Measurements from ENCODE around the gene TMEM123. TPM values are rescaled to one million over a fixed set of nuclear protein-coding genes. Genes with fewer than 3 reads are reported as not detected.

Gene TMEM123
- total RNA-seq, 4 donors from 2014 or later = 161 to 212 (median 197) TPM

- no peak overlapping the region for H3K27ac ChIP-seq
- H3K27me3 ChIP-seq = no peaks in the 10 kb centered on the region
- H3K4me3 ChIP-seq = no peak overlapping the region
- H3K9me3 ChIP-seq = no peaks in the 10 kb centered on the region
- H3K4me1 ChIP-seq = no peaks in the 10 kb centered on the region
- H3K36me3 ChIP-seq = peaks cover 62% of the 10 kb centered on the region
- WGBS = 90% methylated on average over 1 of the region's 1 CpG
- no peak for TF ChIP-seq CTCF (IDR thresholded peaks at IDR 0.05)
- no peak for DNase-seq (ENCODE audit: low spot score in 2 of 2)
These were observed 87.6 kb downstream of the TMEM123 start for GRCh38 chr11:102364991-102365390.

- 89% methylated on average over 5 of the region's 5 CpGs for WGBS
These were observed 91.2 kb downstream of the TMEM123 start for GRCh38 chr11:102361086-102362031.

GRCh38 chr11:102360681-102361080 lies 91.9 kb downstream of the TMEM123 start:
- TF ChIP-seq CTCF (IDR thresholded peaks at IDR 0.05) (no peak), POLR2AphosphoS5 (IDR thresholded peaks at IDR 0.05) (no peak)
- Histone ChIP-seq H3K27me3 (no peaks in the 10 kb centered on the region), H3K4me1 (no peaks in the 10 kb centered on the region), H3K4me3 (no peak overlapping the region), H3K9me3 (no peaks in the 10 kb centered on the region), H3K27ac (no peak overlapping the region), H3K36me3 (peaks cover 55% of the 10 kb centered on the region)
- WGBS = 89% methylated on average over 3 of the region's 3 CpGs
- no peak for DNase-seq (ENCODE audit: low spot score in 2 of 2)

More at GRCh38 chr11:102361086-102362031, 91.2 kb downstream of the TMEM123 start:
- DNase-seq (ENCODE audit: low spot score in 2 of 2) = no peak
- Histone ChIP-seq H3K27ac (no peak overlapping the region), H3K4me3 (no peak overlapping the region), H3K9me3 (no peaks in the 10 kb centered on the region), H3K27me3 (no peaks in the 10 kb centered on the region), H3K36me3 (peaks cover 60% of the 10 kb centered on the region), H3K4me1 (no peaks in the 10 kb centered on the region)
- TF ChIP-seq POLR2A (IDR thresholded peaks at IDR 0.05) = no peak
- TF ChIP-seq CTCF (IDR thresholded peaks at IDR 0.05) = no peak
- no peak for TF ChIP-seq POLR2AphosphoS5 (IDR thresholded peaks at IDR 0.05)
- TF ChIP-seq EP300 (IDR thresholded peaks at IDR 0.05) = no peak

GRCh38 chr11:102359372-102359771 lies 93.2 kb downstream of the TMEM123 start:
- Histone ChIP-seq H3K27me3 (no peaks in the 10 kb centered on the region), H3K9me3 (no peaks in the 10 kb centered on the region), H3K36me3 (peaks cover 43% of the 10 kb centered on the region), H3K4me1 (no peaks in the 10 kb centered on the region), H3K4me3 (no peak overlapping the region), H3K27ac (no peak overlapping the region)
- no peak for TF ChIP-seq POLR2AphosphoS5 (IDR thresholded peaks at IDR 0.05)
- no peak for TF ChIP-seq EP300 (IDR thresholded peaks at IDR 0.05)
- no peak for TF ChIP-seq POLR2A (IDR thresholded peaks at IDR 0.05)
- TF ChIP-seq CTCF (IDR thresholded peaks at IDR 0.05) = no peak
- WGBS = 83% methylated on average over 3 of the region's 3 CpGs
- DNase-seq (ENCODE audit: low spot score in 2 of 2) = no peak

- no peaks in the 10 kb centered on the region for H3K9me3 ChIP-seq
- peaks cover 39% of the 10 kb centered on the region for H3K36me3 ChIP-seq
- TF ChIP-seq CTCF (IDR thresholded peaks at IDR 0.05) (no peak), EP300 (IDR thresholded peaks at IDR 0.05) (no peak), POLR2AphosphoS5 (IDR thresholded peaks at IDR 0.05) (no peak), POLR2A (IDR thresholded peaks at IDR 0.05) (no peak)
- H3K4me1 ChIP-seq = no peaks in the 10 kb centered on the region
- H3K27me3 ChIP-seq = no peaks in the 10 kb centered on the region
- no peak overlapping the region for H3K4me3 ChIP-seq
- no peak for DNase-seq (ENCODE audit: low spot score in 2 of 2)
- H3K27ac ChIP-seq = no peak overlapping the region
These were observed 95.4 kb downstream of the TMEM123 start for GRCh38 chr11:102357116-102357515.

Data from suprapubic skin (tissue), 4 donors.